ENCODE results near the gene NHLRC2. TPM values are rescaled to one million over a fixed set of nuclear protein-coding genes. Genes with fewer than 3 reads are reported as not detected.
"Not testable (repeated sequence)": the region's sequence is repeated elsewhere in the genome, so short reads cannot be mapped to it uniquely, and the experiment has no call there.

Gene NHLRC2
- total RNA-seq, 1 experiment from 2014 or later: 56.3 TPM

GRCh38 chr10:113820507-113820906 lies 34.0 kb upstream of the NHLRC2 start:
- no peaks in the 10 kb centered on the region for H3K9me3 ChIP-seq (ENCODE audit: control insufficient read depth in 1 of 2, insufficient read depth in 1 of 2, low read depth in 1 of 2, low read length in 2 of 2)
- no peak overlapping the region for H3K27ac ChIP-seq (ENCODE audit: low read depth, low read length)
- H3K4me2 ChIP-seq (ENCODE audit: low read length): no peak overlapping the region
- H3K79me2 ChIP-seq (ENCODE audit: insufficient read depth, low read length): no peaks in the 10 kb centered on the region
- BruUV-seq (replicated peaks): no TSS peak
- CTCF ChIA-PET: no interaction called here
- no peaks in the 10 kb centered on the region for H3K27me3 ChIP-seq (ENCODE audit: insufficient read depth, low read length)
- no peaks in the 10 kb centered on the region for H3K4me1 ChIP-seq (ENCODE audit: control insufficient read depth in 1 of 2, insufficient read depth in 2 of 2, low read length in 2 of 2)
- H3K9me2 ChIP-seq (ENCODE audit: insufficient read depth): no peaks in the 10 kb centered on the region
- H3K36me3 ChIP-seq (ENCODE audit: control insufficient read depth in 1 of 2, insufficient read depth in 2 of 2, low read length in 2 of 2): no peaks in the 10 kb centered on the region
- DNase-seq (ENCODE audit: low read depth, low spot score) (peak; percentile 8), ATAC-seq (peak; percentile 83)
- TF ChIP-seq RAD21 (IDR thresholded peaks at IDR 0.05; ENCODE audit: low read depth) (peak; percentile 20), SIN3A (IDR thresholded peaks at IDR 0.05; ENCODE audit: low read depth) (no peak), CTCF (IDR thresholded peaks at IDR 0.05 in 2 of 3, conservative IDR thresholded peaks at IDR 0.05 in 1 of 3; ENCODE audit: borderline replicate concordance in 1 of 3, insufficient read depth in 1 of 3, low read depth in 2 of 3, low read length in 2 of 3) (peak; percentile 16 to 64 (median 61); a peak in 4 of 6 replicates)
- H4K20me1 ChIP-seq (ENCODE audit: insufficient read depth): no peaks in the 10 kb centered on the region
- H3K9ac ChIP-seq (ENCODE audit: low read length): no peak overlapping the region
- intact Hi-C loops (cut with micrococcal nuclease): no loop called here
- H3K4me3 ChIP-seq (replicated peaks in 1 of 2; ENCODE audit: low read depth in 1 of 2, low read length in 2 of 2): no peak overlapping the region
- H2AFZ ChIP-seq (ENCODE audit: low read depth, low read length, poor library complexity, severe bottlenecking): no peak overlapping the region
- RAD21 ChIA-PET (ENCODE audit: low non-redundant PET in 1 of 2, low total read pairs in 2 of 2, uncharacterized antibody in 2 of 2, unreplicated experiment in 2 of 2): no interaction called here
- POLR2A ChIA-PET: no interaction called here

- H3K9me3 ChIP-seq (ENCODE audit: control insufficient read depth in 1 of 2, insufficient read depth in 1 of 2, low read depth in 1 of 2, low read length in 2 of 2); H3K9ac ChIP-seq (ENCODE audit: low read length); H3K4me2 ChIP-seq (ENCODE audit: low read length); H3K27me3 ChIP-seq (ENCODE audit: insufficient read depth, low read length); H3K36me3 ChIP-seq (ENCODE audit: control insufficient read depth in 1 of 2, insufficient read depth in 2 of 2, low read length in 2 of 2); H3K4me3 ChIP-seq (replicated peaks in 1 of 2; ENCODE audit: low read depth in 1 of 2, low read length in 2 of 2); H2AFZ ChIP-seq (ENCODE audit: low read depth, low read length, poor library complexity, severe bottlenecking); H3K9me2 ChIP-seq (ENCODE audit: insufficient read depth); H3K27ac ChIP-seq (ENCODE audit: low read depth, low read length); POLR2A ChIA-PET; intact Hi-C loops (cut with micrococcal nuclease); BruUV-seq (replicated peaks); DNase-seq (ENCODE audit: low read depth, low spot score); H4K20me1 ChIP-seq (ENCODE audit: insufficient read depth); H3K4me1 ChIP-seq (ENCODE audit: control insufficient read depth in 1 of 2, insufficient read depth in 2 of 2, low read length in 2 of 2); H3K79me2 ChIP-seq (ENCODE audit: insufficient read depth, low read length); ATAC-seq; RAD21 ChIA-PET (ENCODE audit: low non-redundant PET in 1 of 2, low total read pairs in 2 of 2, uncharacterized antibody in 2 of 2, unreplicated experiment in 2 of 2): not testable (repeated sequence)
- CTCF ChIA-PET: interaction anchor here (1.3 to 1.6 kb wide), 2 partner anchors 10 to 22 kb away, joined by 3 to 5 read pairs; no protein-coding TSS in a partner anchor
Observed at GRCh38 chr10:113821306-113821705, 33.2 kb upstream of the NHLRC2 start.

Data from HCT116 (cell line).